HepG2 (cell line): ENCODE data around the gene RRN3. TPM values are rescaled to one million over a fixed set of nuclear protein-coding genes. Genes with fewer than 3 reads are reported as not detected.

Source experiments
- ARHGAP35 ChIP-seq: sonication (generic); formaldehyde crosslinking; IDR thresholded peaks from 2 replicates; pipeline ENCODE4 v1.9.0; 2022; ENCODE audit warnings: mild to moderate bottlenecking, inconsistent platforms, moderate library complexity, missing genetic modification reagents, borderline replicate concordance
- ARID2 ChIP-seq: sonication (generic); formaldehyde crosslinking; IDR thresholded peaks from 2 replicates; pipeline ENCODE4 v1.8.1; 2022; ENCODE audit warnings: mild to moderate bottlenecking, missing genetic modification reagents, borderline replicate concordance
- CENPT ChIP-seq: sonication (generic); formaldehyde crosslinking; IDR thresholded peaks from 2 replicates; pipeline ENCODE4 v1.8.0; 2022; ENCODE audit warnings: low read depth, mild to moderate bottlenecking, moderate library complexity, missing genetic modification reagents
- GATAD2A ChIP-seq: IDR thresholded peaks from 2 replicates; pipeline ENCODE4 v1.6.1; 2016
- KDM2A ChIP-seq: sonication (generic); formaldehyde crosslinking; IDR thresholded peaks from 2 replicates; pipeline ENCODE4 v1.4.0; 2020; ENCODE audit warnings: low read depth, missing genetic modification reagents, borderline replicate concordance
- KLF16 ChIP-seq, 2 experiments: sonication (generic) in 1 of 2; formaldehyde crosslinking in 1 of 2; IDR thresholded peaks; 2 replicates each; pipeline versions ENCODE4 v1.6.1 to v1.8.0; 2016 to 2023; ENCODE audit warnings: missing genetic modification reagents in 2 of 2, missing compliant biosample characterization in 1 of 2
- NCOA1 ChIP-seq: sonication (generic); formaldehyde crosslinking; IDR thresholded peaks from 2 replicates; pipeline ENCODE4 v1.9.0; 2021; ENCODE audit warnings: missing genetic modification reagents
- NCOR1 ChIP-seq: fragments of 200-600 bp; sonication (generic); IDR thresholded peaks from 2 replicates; pipeline ENCODE4 v1.7.0; 2017; ENCODE audit warnings: antibody characterized with exemption, low read length, borderline replicate concordance
- NFAT5 ChIP-seq: sonication (generic); formaldehyde crosslinking; IDR thresholded peaks from 2 replicates; pipeline ENCODE4 v1.4.0; 2020; ENCODE audit warnings: missing genetic modification reagents
- NONO ChIP-seq, 2 experiments: fragments of 450-650 bp in 1 of 2; sonication (generic) in 1 of 2; formaldehyde crosslinking in 1 of 2; IDR thresholded peaks in 1 of 2; conservative IDR thresholded peaks in 1 of 2; 2 replicates each; pipeline versions ENCODE4 v1.6.1 to v1.8.0; 2017 to 2022; ENCODE audit warnings: mild to moderate bottlenecking in 1 of 2, missing genetic modification reagents in 1 of 2, moderate library complexity in 1 of 2
- NPAS2 ChIP-seq: sonication (generic); formaldehyde crosslinking; IDR thresholded peaks from 2 replicates; pipeline ENCODE4 v1.8.0; 2022; ENCODE audit warnings: mild to moderate bottlenecking, missing genetic modification reagents, borderline replicate concordance
- PHB2 ChIP-seq: fragments of 450-650 bp; IDR thresholded peaks from 2 replicates; pipeline ENCODE4 v1.6.1; 2018; ENCODE audit not compliant: partially characterized antibody
- SNRNP70 ChIP-seq: fragments of 200-400 bp; formaldehyde crosslinking; IDR thresholded peaks from 2 replicates; pipeline ENCODE4 v1.6.1; 2017; ENCODE audit warnings: mild to moderate bottlenecking, low read depth, low read length, moderate library complexity
- THRA ChIP-seq: sonication (generic); formaldehyde crosslinking; IDR thresholded peaks from 2 replicates; pipeline ENCODE4 v1.4.0; 2020; ENCODE audit warnings: missing genetic modification reagents, borderline replicate concordance
- ZBTB38 ChIP-seq: sonication (generic); formaldehyde crosslinking; IDR thresholded peaks from 2 replicates; pipeline ENCODE4 v1.5.1; 2020; ENCODE audit warnings: mild to moderate bottlenecking, missing genetic modification reagents
- ZFX ChIP-seq: sonication (generic); formaldehyde crosslinking; IDR thresholded peaks from 2 replicates; pipeline ENCODE4 v1.4.0; 2020; ENCODE audit warnings: mild to moderate bottlenecking, low read depth, missing genetic modification reagents, moderate library complexity
- ZNF160 ChIP-seq: sonication (generic); formaldehyde crosslinking; IDR thresholded peaks from 2 replicates; pipeline ENCODE4 v1.8.0; 2022; ENCODE audit warnings: mild to moderate bottlenecking, inconsistent platforms, missing genetic modification reagents
- ZNF33A ChIP-seq: sonication (generic); formaldehyde crosslinking; IDR thresholded peaks from 2 replicates; pipeline ENCODE4 v1.5.1; 2020; ENCODE audit warnings: missing genetic modification reagents, mild to moderate bottlenecking, moderate library complexity, borderline replicate concordance
- ZNF543 ChIP-seq: sonication (generic); formaldehyde crosslinking; IDR thresholded peaks from 2 replicates; pipeline ENCODE4 v1.4.0; 2020; ENCODE audit warnings: mild to moderate bottlenecking, missing genetic modification reagents
- ZNF607 ChIP-seq: sonication (generic); formaldehyde crosslinking; IDR thresholded peaks from 2 replicates; pipeline ENCODE4 v1.5.1; 2020; ENCODE audit warnings: missing genetic modification reagents, mild to moderate bottlenecking, borderline replicate concordance
- polyA plus RNA-seq, 8 experiments: library from polyadenylated mRNA; depleted of rRNA in 3 of 8; stranded (reverse) in 7 of 8; unstranded in 1 of 8; fragments of >200 nt; fragmentation: Illumina TruSeq in 4 of 8; extraction: Trizol in 4 of 8; gene quantifications; 2 replicates each; pipeline versions ENCODE4 v1.2.1 to v1.2.3, GENCODE V29; 2011 to 2016; ENCODE audit warnings: low read depth in 4 of 8, missing spikeins in 1 of 8, mixed read lengths in 1 of 8; ENCODE audit not compliant: insufficient read depth in 1 of 8
- total RNA-seq, 5 experiments: library from RNA; depleted of rRNA; stranded (reverse); fragments of >200 nt; fragmentation: Illumina TruSeq; extraction: Trizol; gene quantifications; 2 replicates each; pipeline ENCODE4 v1.2.3, GENCODE V29; 2016; ENCODE audit warnings: low read depth in 1 of 5

The RRN3 gene
- total and polyA plus RNA-seq, 2 of the 13 experiments (the other 11 are each of a cell fraction or from before 2014, with no cell fraction given), result 45.8 to 67.0 TPM

DNA sequence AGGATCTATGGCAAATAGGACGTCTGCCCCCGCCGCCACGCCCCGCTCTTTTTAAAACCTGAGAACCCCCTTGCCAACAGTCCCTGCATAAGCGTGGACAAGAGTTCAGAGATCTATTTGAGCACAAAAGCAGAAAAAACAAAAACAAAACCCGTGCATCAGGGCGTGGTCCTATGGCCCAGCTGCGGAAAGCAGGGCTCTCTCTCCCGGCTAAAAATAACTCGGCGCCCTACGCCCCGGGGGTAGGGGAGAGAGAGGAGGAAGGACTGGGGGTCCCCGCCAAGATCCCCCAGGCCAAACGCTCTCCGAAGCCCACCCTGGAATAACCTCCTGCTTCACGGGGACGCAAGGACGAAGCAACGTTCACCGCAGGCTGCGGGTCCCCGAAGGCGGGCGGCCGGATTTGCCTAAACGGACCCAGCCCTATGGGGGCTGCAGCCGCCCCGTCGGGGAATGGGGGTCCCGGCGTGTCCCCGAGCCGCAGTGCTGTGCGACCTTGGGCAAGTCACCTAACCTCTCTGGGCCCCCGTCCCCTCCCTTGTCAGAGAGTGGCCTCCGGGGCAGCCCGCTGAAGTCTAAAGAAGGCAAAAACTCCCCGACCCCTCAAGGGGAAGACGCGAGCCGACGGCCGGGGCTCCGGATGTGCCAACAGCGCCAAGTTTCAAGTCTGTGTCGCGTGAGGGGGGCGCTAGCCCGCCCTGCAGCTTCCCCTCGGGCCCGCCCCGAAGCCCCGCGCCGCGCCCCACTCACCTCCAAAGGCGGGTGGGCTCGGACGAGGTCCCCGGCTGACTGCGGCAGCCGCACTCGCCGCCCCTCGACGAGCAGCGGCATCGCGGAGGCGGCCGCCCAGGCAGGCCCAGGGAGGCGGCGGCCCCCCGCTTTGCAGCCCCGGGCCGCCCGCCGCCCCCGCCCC is 38.7 kb downstream of the RRN3 start (continued):
- TF ChIP-seq NFAT5 (CRISPR knock-in tag) (0 out of 2 replicates have a peak, but pooled peaks have one; percentile 80), GATAD2A (CRISPR knock-in tag) (no peak; the same call in 1 of the 2 replicates), THRA (CRISPR knock-in tag) (no peak), NCOR1 (no peak; the same call in 1 of the 2 replicates), ZFX (CRISPR knock-in tag) (peak; percentile 87), PHB2 (no peak), ZBTB38 (CRISPR knock-in tag) (no peak; the same call in 1 of the 2 replicates), NCOA1 (peak; percentile 88), KLF16 (CRISPR knock-in tag; IDR thresholded peaks at IDR 0.05) (peak in 1 of 2 experiments; percentile 46; a peak in 1 of 4 replicates), NPAS2 (CRISPR knock-in tag) (no peak), KDM2A (CRISPR knock-in tag) (0 out of 2 replicates have a peak, but pooled peaks have one; percentile 6), ZNF160 (CRISPR knock-in tag) (no peak), ZNF543 (peak; percentile 65; the same call in 1 of the 2 replicates), ARHGAP35 (no peak), ARID2 (no peak), NONO (IDR thresholded peaks at IDR 0.05) (no peak), NONO (CRISPR knock-in tag; conservative IDR thresholded peaks at IDR 0.05) (no peak; the same call in 1 of the 2 replicates), SNRNP70 (no peak), ZNF33A (CRISPR knock-in tag) (peak; percentile 92; the same call in 1 of the 2 replicates), ZNF607 (CRISPR knock-in tag) (no peak; the same call in 1 of the 2 replicates), CENPT (no peak)
